ENCODE data around the gene TIMP3.

TIMP3 gene

GRCh38 chr22:32903507-32903906 is 102.0 kb downstream of the TIMP3 start:
- no peak for TF ChIP-seq POLR2A (IDR thresholded peaks at IDR 0.05; ENCODE audit: low read depth, low read length)
- no peak for DNase-seq (ENCODE audit: insufficient read length, low spot score)
- FAIRE-seq = no peak

- FAIRE-seq = no peak
- no peak for TF ChIP-seq POLR2A (IDR thresholded peaks at IDR 0.05; ENCODE audit: low read depth, low read length)
- peak; percentile 11 for DNase-seq (ENCODE audit: insufficient read length, low spot score)
These were observed 102.5 kb downstream of the TIMP3 start for GRCh38 chr22:32904044-32904443.

GRCh38 chr22:32905400-32905799 is 103.9 kb downstream of the TIMP3 start:
- FAIRE-seq = no peak
- TF ChIP-seq POLR2A (IDR thresholded peaks at IDR 0.05; ENCODE audit: low read depth, low read length) = no peak
- no peak for DNase-seq (ENCODE audit: insufficient read length, low spot score)

- no peak for FAIRE-seq
- DNase-seq (ENCODE audit: insufficient read length, low spot score) = no peak
- no peak for TF ChIP-seq POLR2A (IDR thresholded peaks at IDR 0.05; ENCODE audit: low read depth, low read length)
These were observed 108.3 kb downstream of the TIMP3 start for GRCh38 chr22:32909581-32910428.

- no peak for TF ChIP-seq POLR2A (IDR thresholded peaks at IDR 0.05; ENCODE audit: low read depth, low read length)
- FAIRE-seq (no peak), DNase-seq (ENCODE audit: insufficient read length, low spot score) (no peak)
These were observed 108.9 kb downstream of the TIMP3 start for GRCh38 chr22:32910429-32910772.

- FAIRE-seq (no peak), DNase-seq (ENCODE audit: insufficient read length, low spot score) (no peak)
- TF ChIP-seq POLR2A (IDR thresholded peaks at IDR 0.05; ENCODE audit: low read depth, low read length) = no peak
These were observed 110.0 kb downstream of the TIMP3 start for GRCh38 chr22:32911503-32911902.

Data from H54 (cell line).